ENCODE results near the gene SLC30A7. TPM values are rescaled to one million over a fixed set of nuclear protein-coding genes. Genes with fewer than 3 reads are reported as not detected.

SLC30A7 gene
- polyA plus RNA-seq, 3 donors, result 9.2 to 23.3 (median 17.6) TPM

DNA sequence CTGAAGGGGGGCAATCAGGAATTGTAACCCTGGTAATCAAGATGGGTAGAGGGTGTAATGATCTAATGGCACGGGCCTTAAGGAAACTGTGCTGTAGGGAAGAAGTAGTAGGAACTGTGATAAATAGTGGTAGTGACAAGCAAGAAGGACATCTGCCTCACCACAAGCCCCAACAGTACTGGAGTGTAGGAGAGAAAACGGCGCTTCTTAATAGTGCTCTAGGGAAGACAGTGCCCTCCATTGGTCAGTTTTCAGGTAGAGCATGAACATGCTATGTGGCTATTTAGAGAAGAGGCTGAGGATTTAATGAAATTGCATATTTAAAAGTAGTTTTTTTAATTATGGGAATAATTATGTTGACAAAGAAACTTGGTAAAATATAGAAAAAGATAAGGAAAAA, 32.2 kb downstream of the SLC30A7 start:
- no peak overlapping the region for H3K4me3 Mint-ChIP-seq
- no peaks in the 10 kb centered on the region for H3K4me1 Mint-ChIP-seq
- H3K27ac ChIP-seq (ENCODE audit: low read depth in 1 of 2, low read length in 2 of 2), result no peak overlapping the region
- H3K9me3 Mint-ChIP-seq, result peaks cover 0 to 4% (median 0%) of the 10 kb centered on the region in 7 donors
- H3K4me2 ChIP-seq (replicated peaks; ENCODE audit: extremely low read depth, low read length, poor library complexity, severe bottlenecking), result no peak overlapping the region
- H2AFZ ChIP-seq (ENCODE audit: insufficient read depth, low read depth, low read length, poor library complexity, severe bottlenecking), result no peak overlapping the region
- H3K9ac ChIP-seq (ENCODE audit: insufficient read depth, low read length, poor library complexity, severe bottlenecking), result no peak overlapping the region
- no peaks in the 10 kb centered on the region for H3K79me2 ChIP-seq (ENCODE audit: insufficient read depth, low read length)
- H3K9me3 ChIP-seq (replicated peaks in 1 of 2; ENCODE audit: control insufficient read depth in 1 of 2, insufficient read depth in 1 of 2, low read length in 2 of 2), result no peaks in the 10 kb centered on the region
- intact Hi-C loops (cut with micrococcal nuclease), result no loop called here
- H3K27ac Mint-ChIP-seq, result no peak overlapping the region
- H3K27me3 ChIP-seq (ENCODE audit: control insufficient read depth in 2 of 2, insufficient read depth in 2 of 2, low read length in 2 of 2), result no peaks in the 10 kb centered on the region
- H3K4me3 ChIP-seq (replicated peaks in 1 of 3; ENCODE audit: low read depth in 2 of 3, low read length in 3 of 3), result no peak overlapping the region
- no peaks in the 10 kb centered on the region for H3K27me3 Mint-ChIP-seq (ENCODE audit: low read depth in 3 of 3)
- peaks cover 31 to 78% of the 10 kb centered on the region in 2 donors for H3K36me3 ChIP-seq (replicated peaks in 1 of 2; ENCODE audit: control insufficient read depth in 1 of 2, insufficient read depth in 2 of 2, low read length in 2 of 2)
- H3K36me3 Mint-ChIP-seq, result peaks cover 47 to 58% of the 10 kb centered on the region in 2 donors
- WGBS (ENCODE audit: insufficient coverage), result no CpG with 5 or more reads among the region's 3 CpGs
- H3K4me1 ChIP-seq (ENCODE audit: control insufficient read depth in 1 of 2, insufficient read depth in 2 of 2, low read length in 2 of 2), result no peaks in the 10 kb centered on the region
- TF ChIP-seq, protein P1, sequence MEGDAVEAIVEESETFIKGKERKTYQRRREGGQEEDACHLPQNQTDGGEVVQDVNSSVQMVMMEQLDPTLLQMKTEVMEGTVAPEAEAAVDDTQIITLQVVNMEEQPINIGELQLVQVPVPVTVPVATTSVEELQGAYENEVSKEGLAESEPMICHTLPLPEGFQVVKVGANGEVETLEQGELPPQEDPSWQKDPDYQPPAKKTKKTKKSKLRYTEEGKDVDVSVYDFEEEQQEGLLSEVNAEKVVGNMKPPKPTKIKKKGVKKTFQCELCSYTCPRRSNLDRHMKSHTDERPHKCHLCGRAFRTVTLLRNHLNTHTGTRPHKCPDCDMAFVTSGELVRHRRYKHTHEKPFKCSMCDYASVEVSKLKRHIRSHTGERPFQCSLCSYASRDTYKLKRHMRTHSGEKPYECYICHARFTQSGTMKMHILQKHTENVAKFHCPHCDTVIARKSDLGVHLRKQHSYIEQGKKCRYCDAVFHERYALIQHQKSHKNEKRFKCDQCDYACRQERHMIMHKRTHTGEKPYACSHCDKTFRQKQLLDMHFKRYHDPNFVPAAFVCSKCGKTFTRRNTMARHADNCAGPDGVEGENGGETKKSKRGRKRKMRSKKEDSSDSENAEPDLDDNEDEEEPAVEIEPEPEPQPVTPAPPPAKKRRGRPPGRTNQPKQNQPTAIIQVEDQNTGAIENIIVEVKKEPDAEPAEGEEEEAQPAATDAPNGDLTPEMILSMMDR (IDR thresholded peaks at IDR 0.05), result no peak
- H4K20me1 ChIP-seq (ENCODE audit: insufficient read depth, low read length), result no peaks in the 10 kb centered on the region
- DNase-seq, result no peak

DNA sequence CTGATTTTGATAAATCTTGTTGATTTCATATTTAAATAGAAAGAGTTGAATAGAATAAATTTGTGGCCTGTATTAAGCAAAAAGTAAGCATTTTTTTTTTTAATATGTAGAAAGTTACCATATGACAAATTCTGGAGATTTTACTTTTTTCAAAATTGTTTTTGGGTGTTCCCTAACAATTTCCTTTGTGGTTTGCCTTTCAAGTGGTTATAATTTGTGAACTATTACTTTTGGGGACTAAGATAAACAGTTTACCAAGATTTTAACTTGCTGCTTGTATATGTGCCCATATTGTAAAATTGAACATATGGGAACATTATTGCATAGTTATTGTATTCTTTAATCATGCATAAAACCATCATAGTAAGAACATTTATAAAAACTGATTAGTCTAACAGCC, 34.6 kb downstream of the SLC30A7 start:
- no peak overlapping the region for H3K4me3 Mint-ChIP-seq
- no peaks in the 10 kb centered on the region for H3K4me1 Mint-ChIP-seq
- H3K9ac ChIP-seq (ENCODE audit: insufficient read depth, low read length, poor library complexity, severe bottlenecking), result no peak overlapping the region
- no peaks in the 10 kb centered on the region for H3K79me2 ChIP-seq (ENCODE audit: insufficient read depth, low read length)
- peaks cover 46 to 49% of the 10 kb centered on the region in 2 donors for H3K36me3 Mint-ChIP-seq
- no peaks in the 10 kb centered on the region for H3K4me1 ChIP-seq (ENCODE audit: control insufficient read depth in 1 of 2, insufficient read depth in 2 of 2, low read length in 2 of 2)
- no peak overlapping the region for H3K4me3 ChIP-seq (replicated peaks in 1 of 3; ENCODE audit: low read depth in 2 of 3, low read length in 3 of 3)
- peaks cover 0 to 9% (median 2%) of the 10 kb centered on the region in 7 donors for H3K9me3 Mint-ChIP-seq
- no peak for DNase-seq
- no peak overlapping the region for H3K27ac ChIP-seq (ENCODE audit: low read depth in 1 of 2, low read length in 2 of 2)
- no peak overlapping the region for H3K4me2 ChIP-seq (replicated peaks; ENCODE audit: extremely low read depth, low read length, poor library complexity, severe bottlenecking)
- TF ChIP-seq, protein P1 (IDR thresholded peaks at IDR 0.05), result no peak
- H4K20me1 ChIP-seq (ENCODE audit: insufficient read depth, low read length), result peaks cover 6% of the 10 kb centered on the region
- H3K9me3 ChIP-seq (replicated peaks in 1 of 2; ENCODE audit: control insufficient read depth in 1 of 2, insufficient read depth in 1 of 2, low read length in 2 of 2), result no peaks in the 10 kb centered on the region
- no peaks in the 10 kb centered on the region for H3K27me3 Mint-ChIP-seq (ENCODE audit: low read depth in 3 of 3)
- H3K27ac Mint-ChIP-seq, result no peak overlapping the region
- H2AFZ ChIP-seq (ENCODE audit: insufficient read depth, low read depth, low read length, poor library complexity, severe bottlenecking), result no peak overlapping the region
- peaks cover 21 to 73% of the 10 kb centered on the region in 2 donors for H3K36me3 ChIP-seq (replicated peaks in 1 of 2; ENCODE audit: control insufficient read depth in 1 of 2, insufficient read depth in 2 of 2, low read length in 2 of 2)
- no peaks in the 10 kb centered on the region for H3K27me3 ChIP-seq (ENCODE audit: control insufficient read depth in 2 of 2, insufficient read depth in 2 of 2, low read length in 2 of 2)
- intact Hi-C loops (cut with micrococcal nuclease), result no loop called here
